DMS53 treated with DMSO at 0.1 percent for 48 hours (cell line): ENCODE results near the gene POLE2.
"Not testable (repeated sequence)": the region's sequence is repeated elsewhere in the genome, so short reads cannot be mapped to it uniquely, and the experiment has no call there.

Experiments
- DNase-seq: peaks from one replicate; lab custom pipeline; 2025; ENCODE audit not compliant: unreplicated experiment; lab: John Stamatoyannopoulos, UW

POLE2 gene

DNA sequence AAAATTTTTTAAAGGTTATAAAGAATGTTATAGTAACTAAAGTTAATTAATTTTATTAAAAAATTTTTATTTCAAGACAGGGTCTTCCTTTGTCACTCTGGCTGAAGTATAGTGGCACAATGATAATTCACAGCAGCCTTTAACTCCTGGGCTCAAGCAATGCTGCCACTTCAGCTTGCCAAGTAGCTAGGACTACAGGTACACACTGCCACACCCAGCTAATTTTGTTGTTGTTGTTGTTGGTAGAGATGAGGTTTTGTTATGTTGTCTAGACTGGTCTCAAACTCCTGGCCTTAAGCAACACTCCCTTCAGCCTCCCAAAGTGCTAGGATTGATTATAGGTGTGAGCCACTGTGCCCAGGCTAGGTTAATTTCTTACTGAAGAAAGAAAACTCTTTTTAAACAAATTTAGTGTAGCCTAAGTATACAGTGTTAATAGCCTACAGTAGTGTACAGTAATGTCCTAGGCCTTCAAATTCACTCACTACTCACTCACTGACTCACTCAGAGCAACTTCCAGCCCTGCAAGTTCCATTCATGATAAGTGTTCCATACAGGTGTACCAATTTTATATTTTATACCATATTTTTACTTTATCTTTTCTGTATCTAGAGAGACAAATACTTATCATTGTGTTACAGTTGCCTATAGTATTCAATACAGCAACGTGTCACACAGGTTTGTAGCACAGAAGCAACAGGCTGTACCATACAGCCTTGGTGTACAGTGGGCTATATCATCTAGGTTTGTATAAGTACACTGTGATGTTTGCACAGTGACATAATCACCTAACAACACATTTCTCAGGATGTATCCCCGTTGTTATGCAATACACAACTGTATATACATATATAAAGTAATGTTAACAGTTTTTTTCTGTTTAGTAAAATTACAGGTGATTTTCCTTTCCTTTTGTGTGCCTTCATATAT lies 28.2 kb downstream of the POLE2 start:
- peak; percentile 23 for DNase-seq

- DNase-seq = not testable (repeated sequence)
Observed at GRCh38 chr14:49657500-49657899, 30.5 kb downstream of the POLE2 start.

GRCh38 chr14:49654511-49654910 lies 33.5 kb downstream of the POLE2 start:
- DNase-seq = no peak

- no peak for DNase-seq
Observed at GRCh38 chr14:49653508-49653907, 34.5 kb downstream of the POLE2 start.

GRCh38 chr14:49642163-49642562 lies 45.9 kb downstream of the POLE2 start:
- DNase-seq = no peak

DNA sequence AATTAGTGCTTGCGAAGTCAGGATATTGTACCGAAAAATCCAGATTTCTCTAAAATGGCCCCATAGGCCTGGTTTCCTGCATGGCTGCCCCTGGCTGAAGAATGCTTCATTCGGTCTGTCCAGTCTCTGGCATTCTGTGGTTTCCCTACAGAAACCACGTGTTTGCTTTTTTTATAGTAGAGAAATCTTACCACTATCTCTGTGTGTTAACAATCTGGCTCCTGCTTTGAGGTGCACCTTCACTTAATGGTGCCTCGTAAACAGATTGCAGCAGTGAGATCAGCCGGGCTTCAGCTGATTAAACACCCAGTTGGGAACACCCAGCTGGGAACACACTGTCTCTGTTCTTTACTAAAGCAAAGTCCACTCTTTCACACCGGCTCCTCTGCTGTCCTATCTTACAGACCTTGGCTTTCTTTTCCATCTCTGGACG lies 46.3 kb downstream of the POLE2 start:
- DNase-seq = peak; percentile 64

GRCh38 chr14:49640540-49641417 lies 47.2 kb downstream of the POLE2 start:
- DNase-seq = no peak

DNA sequence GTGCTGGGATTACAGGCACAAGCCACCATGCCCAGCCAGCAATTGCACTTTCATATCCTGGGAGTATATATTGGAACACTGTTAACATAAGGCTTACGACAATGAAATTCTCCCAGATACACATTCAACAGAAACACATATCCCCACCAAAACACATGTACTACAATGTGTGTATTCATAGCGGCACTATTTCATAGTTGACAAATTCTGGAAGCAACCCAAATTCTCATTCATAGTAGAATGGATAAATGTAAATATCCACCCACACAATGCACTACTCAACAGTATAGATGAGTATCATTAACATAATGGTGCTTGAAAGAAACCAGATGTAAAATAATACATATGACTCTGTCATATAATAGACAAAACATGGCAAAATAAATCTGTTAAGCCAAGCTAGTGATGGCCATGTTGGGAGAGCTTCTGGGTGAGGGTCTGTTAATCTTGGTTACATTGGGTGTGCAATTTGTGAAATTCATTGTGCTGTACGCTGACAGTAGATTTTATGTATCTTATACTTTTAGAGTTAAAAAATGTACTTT lies 50.4 kb downstream of the POLE2 start:
- DNase-seq = no peak

DNA sequence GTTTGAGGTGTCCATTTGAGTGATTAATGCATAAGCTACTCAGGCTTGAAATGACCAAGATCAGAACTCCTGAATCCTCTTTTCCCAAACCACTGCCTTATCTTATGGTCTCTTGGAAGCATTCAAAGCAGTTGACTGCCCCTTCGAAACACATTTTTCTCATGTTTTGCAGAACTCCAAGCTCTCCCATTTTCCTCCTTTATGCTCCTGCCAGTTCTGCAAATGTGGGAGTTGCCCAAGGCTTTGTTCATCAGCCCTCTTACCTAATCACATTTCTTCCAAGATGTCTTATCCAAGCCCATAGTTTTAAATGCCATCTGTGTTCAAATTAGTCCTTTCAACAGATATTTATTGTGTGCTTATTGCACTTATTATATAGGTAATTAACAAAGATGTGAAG lies 51.1 kb downstream of the POLE2 start:
- DNase-seq = no peak

GRCh38 chr14:49634547-49635334 lies 53.3 kb downstream of the POLE2 start, which contains the start of gene DNAAF2:
Gene DNAAF2 (minus strand): TSS chr14:49635244. CDS start chr14:49635149, 95 bp downstream.
- peak; percentile 74 for DNase-seq

DNA sequence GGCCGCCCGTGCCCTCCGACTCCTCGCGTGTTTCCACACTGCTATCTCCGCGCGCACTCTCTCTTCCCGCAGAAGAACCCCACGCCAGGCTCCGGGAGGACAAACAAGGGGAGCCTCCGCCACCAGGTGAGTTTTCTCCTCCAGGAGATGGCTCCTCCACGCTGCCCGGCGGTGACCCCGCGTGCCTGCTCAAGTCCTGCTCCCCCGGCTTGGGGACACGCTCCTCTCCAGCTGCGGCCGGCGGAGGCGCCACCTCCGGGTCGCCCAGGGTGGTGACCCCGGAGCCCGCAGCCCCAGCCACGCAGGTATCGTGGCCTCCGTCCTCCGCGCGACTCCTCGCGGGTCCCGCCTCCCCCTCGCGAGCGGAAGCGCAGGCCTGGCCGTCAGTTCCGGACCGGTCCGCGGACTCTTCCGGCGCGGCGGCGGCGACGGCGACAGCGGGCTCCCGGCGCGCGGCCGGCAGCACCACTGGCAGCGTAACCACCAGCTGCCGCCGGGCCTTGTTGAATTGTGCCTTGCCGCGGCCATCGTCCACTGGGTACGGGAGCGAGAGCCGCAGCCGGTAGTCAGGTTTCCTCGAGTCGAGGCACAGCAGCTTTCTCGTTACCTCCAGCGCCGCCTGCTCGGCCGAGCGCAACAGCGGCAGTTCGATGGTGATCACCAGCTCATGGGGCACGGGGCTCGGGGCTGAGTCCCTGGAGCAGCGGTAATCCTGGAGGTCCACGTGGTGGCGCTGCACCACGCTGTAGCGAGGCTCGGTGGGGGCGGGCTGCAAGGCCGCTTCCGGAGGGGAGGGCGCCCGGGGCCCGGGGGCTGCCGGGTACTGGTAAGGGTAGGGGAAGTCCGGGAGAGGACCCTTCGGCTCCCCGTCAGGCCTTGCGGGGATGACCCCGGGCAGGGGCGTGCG lies 54.1 kb downstream of the POLE2 start:
- peak; percentile 84 for DNase-seq

GRCh38 chr14:49623941-49624839 lies 63.8 kb downstream of the POLE2 start:
- no peak for DNase-seq

DNA sequence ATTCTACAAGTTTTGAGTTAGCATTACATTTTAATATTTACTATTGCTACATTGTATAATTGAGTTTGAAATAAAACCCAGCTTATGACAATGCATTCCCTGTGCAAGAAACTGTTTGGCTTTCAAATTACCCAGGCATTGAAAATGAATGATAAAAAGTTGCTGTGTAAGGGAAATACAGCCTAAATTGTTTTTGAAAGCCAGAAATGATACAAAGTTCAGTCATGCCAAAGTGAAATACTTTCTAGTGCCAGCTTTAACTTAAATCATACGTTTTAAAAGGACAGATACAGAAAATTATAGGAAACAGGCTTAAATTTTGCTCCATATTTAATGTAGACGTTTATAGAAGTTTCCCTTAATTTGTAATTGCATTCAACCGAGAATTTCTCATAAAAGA lies 64.6 kb downstream of the POLE2 start:
- DNase-seq = no peak

- no peak for DNase-seq
Observed at GRCh38 chr14:49622022-49622607, 65.9 kb downstream of the POLE2 start.

DNA sequence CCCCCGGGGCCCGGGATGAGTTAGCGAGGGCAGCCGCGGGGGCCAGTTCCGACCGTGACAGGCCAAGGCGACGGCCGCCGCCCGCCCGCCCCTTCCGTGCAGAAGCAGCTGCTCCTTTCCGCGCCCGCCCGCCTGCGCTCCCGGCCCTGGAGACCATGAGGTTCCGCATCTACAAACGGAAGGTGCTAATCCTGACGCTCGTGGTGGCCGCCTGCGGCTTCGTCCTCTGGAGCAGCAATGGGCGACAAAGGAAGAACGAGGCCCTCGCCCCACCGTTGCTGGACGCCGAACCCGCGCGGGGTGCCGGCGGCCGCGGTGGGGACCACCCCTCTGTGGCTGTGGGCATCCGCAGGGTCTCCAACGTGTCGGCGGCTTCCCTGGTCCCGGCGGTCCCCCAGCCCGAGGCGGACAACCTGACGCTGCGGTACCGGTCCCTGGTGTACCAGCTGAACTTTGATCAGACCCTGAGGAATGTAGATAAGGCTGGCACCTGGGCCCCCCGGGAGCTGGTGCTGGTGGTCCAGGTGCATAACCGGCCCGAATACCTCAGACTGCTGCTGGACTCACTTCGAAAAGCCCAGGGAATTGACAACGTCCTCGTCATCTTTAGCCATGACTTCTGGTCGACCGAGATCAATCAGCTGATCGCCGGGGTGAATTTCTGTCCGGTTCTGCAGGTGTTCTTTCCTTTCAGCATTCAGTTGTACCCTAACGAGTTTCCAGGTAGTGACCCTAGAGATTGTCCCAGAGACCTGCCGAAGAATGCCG lies 66.7 kb downstream of the POLE2 start:
- DNase-seq = no peak

- DNase-seq = peak; percentile 83
Observed at GRCh38 chr14:49620182-49621113, 67.6 kb downstream of the POLE2 start, which contains the start of the genes MGAT2 and RPL36AL. Gene MGAT2 (plus strand): TSS chr14:49620799. CDS start chr14:49621269, 470 bp downstream. Gene RPL36AL (minus strand): TSS chr14:49620626. CDS start chr14:49619104, 1,522 bp downstream.
